Epidermal melanocyte (primary cell): ENCODE results near the gene NUP43.
"Not testable (repeated sequence)": the region's sequence is repeated elsewhere in the genome, so short reads cannot be mapped to it uniquely, and the experiment has no call there.

Source experiments
- DNase-seq: peaks from one replicate; pipeline ENCODE4 v3.0.0; 2011; ENCODE audit warnings: low spot score; ENCODE audit not compliant: insufficient read length

Gene NUP43

GRCh38 chr6:149749082-149749593 is 2.8 kb upstream of the NUP43 start:
- DNase-seq = not testable (repeated sequence)

- not testable (repeated sequence) for DNase-seq
Measured at GRCh38 chr6:149745252-149745651, 1.1 kb downstream of the NUP43 start.

GRCh38 chr6:149734915-149735314 is 11.4 kb downstream of the NUP43 start:
- no peak for DNase-seq

- no peak for DNase-seq
Measured at GRCh38 chr6:149733089-149733720, 13.1 kb downstream of the NUP43 start.

GRCh38 chr6:149729824-149730223 is 16.5 kb downstream of the NUP43 start:
- no peak for DNase-seq

GRCh38 chr6:149728499-149729234 is 17.7 kb downstream of the NUP43 start:
- DNase-seq = no peak

- no peak for DNase-seq
Measured at GRCh38 chr6:149727793-149728498, 18.4 kb downstream of the NUP43 start.

- no peak for DNase-seq
Measured at GRCh38 chr6:149725785-149726184, 20.5 kb downstream of the NUP43 start.

GRCh38 chr6:149723771-149724417 is 22.4 kb downstream of the NUP43 start:
- no peak for DNase-seq

- no peak for DNase-seq
Measured at GRCh38 chr6:149723262-149723661, 23.1 kb downstream of the NUP43 start.

- no peak for DNase-seq
Measured at GRCh38 chr6:149719531-149719930, 26.8 kb downstream of the NUP43 start.

GRCh38 chr6:149717588-149718458 is 28.5 kb downstream of the NUP43 start, which contains the start of gene LATS1:
LATS1 (minus strand) TSS chr6:149718101; CDS start chr6:149702126, 15,975 bp downstream.
- peak; percentile 72 for DNase-seq

- no peak for DNase-seq
Measured at GRCh38 chr6:149717255-149717587, 29.1 kb downstream of the NUP43 start.

- no peak for DNase-seq
Measured at GRCh38 chr6:149716181-149716963, 30.0 kb downstream of the NUP43 start.

GRCh38 chr6:149714442-149714841 is 31.9 kb downstream of the NUP43 start:
- no peak for DNase-seq

GRCh38 chr6:149711711-149712110 is 34.6 kb downstream of the NUP43 start:
- no peak for DNase-seq

- DNase-seq = no peak
Measured at GRCh38 chr6:149701714-149702113, 44.6 kb downstream of the NUP43 start.

- DNase-seq = no peak
Measured at GRCh38 chr6:149699150-149699549, 47.2 kb downstream of the NUP43 start.

- DNase-seq = no peak
Measured at GRCh38 chr6:149698175-149698574, 48.2 kb downstream of the NUP43 start.

- DNase-seq = no peak
Measured at GRCh38 chr6:149696901-149697300, 49.4 kb downstream of the NUP43 start.
